ENCODE data around the gene MEGF11. TPM values are rescaled to one million over a fixed set of nuclear protein-coding genes. Genes with fewer than 3 reads are reported as not detected.

The MEGF11 gene
- total RNA-seq, 4 donors from 2014 or later, result 0.76 TPM; not detected in 3

GRCh38 chr15:66075947-66076346 is 177.6 kb downstream of the MEGF11 start:
- Histone ChIP-seq H3K9me3 (no peaks in the 10 kb centered on the region), H3K36me3 (no peaks in the 10 kb centered on the region), H3K27ac (no peak overlapping the region), H3K4me1 (no peaks in the 10 kb centered on the region), H3K27me3 (no peaks in the 10 kb centered on the region), H3K4me3 (no peak overlapping the region)
- intact Hi-C loops (cut with DNase I; ENCODE audit: low total_unique reads), result no loop called here
- no peak for TF ChIP-seq CTCF (IDR thresholded peaks at IDR 0.05)
- no peak for DNase-seq

DNA sequence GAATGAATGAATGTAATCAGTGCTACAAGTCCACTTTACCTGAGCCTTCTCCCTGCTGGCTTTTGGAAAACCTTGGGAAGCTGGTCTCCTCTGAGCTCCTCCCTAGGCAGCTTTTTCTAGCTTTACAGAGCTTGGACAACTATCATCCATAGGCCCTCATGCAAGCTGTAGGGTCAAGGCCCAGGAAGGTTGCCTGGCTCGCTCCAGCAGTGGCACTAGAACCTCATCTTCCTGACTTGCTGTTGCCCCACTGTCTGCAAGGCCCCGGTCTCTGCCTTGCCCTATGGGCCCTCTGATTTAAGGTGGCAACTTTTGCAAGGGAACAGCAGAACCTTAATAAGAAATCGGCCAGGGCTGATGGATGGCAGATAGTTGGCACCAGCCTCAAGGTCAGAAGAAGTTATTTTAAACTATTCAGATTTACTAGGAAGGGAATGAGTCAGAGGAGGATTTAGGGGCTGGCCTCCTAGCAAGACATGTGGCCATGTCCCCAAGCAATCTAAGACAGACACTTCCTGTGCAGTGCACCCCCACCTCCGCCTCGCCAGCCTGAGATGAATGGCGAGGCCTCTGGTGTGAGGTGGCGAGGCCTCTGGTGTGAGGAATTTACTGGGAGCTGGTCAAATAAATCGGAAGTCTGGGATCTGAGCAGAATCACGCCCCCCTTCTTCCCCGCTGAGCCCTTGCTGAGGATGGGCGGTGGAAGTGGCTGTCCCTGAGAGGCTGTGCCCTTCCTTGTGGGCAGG is 180.8 kb downstream of the MEGF11 start:
- TF ChIP-seq CTCF (IDR thresholded peaks at IDR 0.05) (no peak), POLR2A (IDR thresholded peaks at IDR 0.05) (no peak)

GRCh38 chr15:66071921-66072295 is 181.6 kb downstream of the MEGF11 start:
- no peak for DNase-seq
- Histone ChIP-seq H3K9me3 (no peaks in the 10 kb centered on the region), H3K4me1 (no peaks in the 10 kb centered on the region), H3K4me3 (no peak overlapping the region), H3K27ac (no peak overlapping the region), H3K27me3 (no peaks in the 10 kb centered on the region), H3K36me3 (no peaks in the 10 kb centered on the region)
- intact Hi-C loops (cut with DNase I; ENCODE audit: low total_unique reads), result no loop called here
- TF ChIP-seq CTCF (IDR thresholded peaks at IDR 0.05) (no peak), POLR2A (IDR thresholded peaks at IDR 0.05) (no peak)

More for the DNA sequence above, 180.8 kb downstream of the MEGF11 start:
- Histone ChIP-seq H3K4me1 (no peaks in the 10 kb centered on the region), H3K9me3 (no peaks in the 10 kb centered on the region), H3K27me3 (no peaks in the 10 kb centered on the region), H3K27ac (no peak overlapping the region), H3K4me3 (no peak overlapping the region), H3K36me3 (no peaks in the 10 kb centered on the region)
- intact Hi-C loops (cut with DNase I; ENCODE audit: low total_unique reads), result no loop called here
- no peak for DNase-seq

DNA sequence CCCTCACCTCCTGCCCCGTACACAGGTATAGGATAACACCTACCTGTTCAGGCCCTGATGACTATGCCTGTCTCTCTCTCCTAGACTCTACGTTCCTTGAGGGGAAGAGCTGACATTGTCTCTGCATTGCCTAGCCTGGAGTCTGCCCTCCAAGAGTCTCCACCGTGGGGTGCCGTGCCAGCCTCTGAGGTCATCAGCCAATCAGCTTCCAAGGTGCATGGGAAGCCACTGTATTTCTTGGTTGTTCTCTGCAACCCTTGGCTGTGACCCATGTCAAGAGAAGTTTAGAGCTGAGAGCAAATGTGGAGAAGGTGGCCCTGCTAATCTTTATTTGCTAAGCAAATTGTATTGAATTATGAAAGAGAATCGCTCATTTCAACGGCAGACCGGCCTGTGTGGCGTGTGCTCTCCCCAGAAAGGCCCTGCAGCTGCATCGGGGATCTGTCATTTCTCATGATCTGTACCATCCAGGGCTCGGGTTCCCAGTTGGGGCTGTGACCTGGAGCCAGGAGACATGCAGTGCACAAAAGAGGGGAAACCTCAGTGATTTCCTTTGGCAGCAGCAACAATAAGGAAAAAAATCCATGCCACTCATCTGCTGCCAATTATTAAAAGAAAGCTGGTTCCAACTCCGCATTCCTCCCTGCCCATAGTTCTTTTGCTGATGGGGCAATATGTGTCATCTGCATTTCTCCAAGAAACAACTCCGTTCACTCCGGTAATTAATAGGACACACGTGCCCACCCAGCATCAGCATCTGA is 182.2 kb downstream of the MEGF11 start:
- no peaks in the 10 kb centered on the region for H3K27me3 ChIP-seq
- no peak for DNase-seq
- no peaks in the 10 kb centered on the region for H3K9me3 ChIP-seq
- intact Hi-C loops (cut with DNase I; ENCODE audit: low total_unique reads), result no loop called here
- TF ChIP-seq POLR2A (IDR thresholded peaks at IDR 0.05) (no peak), CTCF (IDR thresholded peaks at IDR 0.05) (no peak)
- H3K4me1 ChIP-seq, result no peaks in the 10 kb centered on the region
- no peaks in the 10 kb centered on the region for H3K36me3 ChIP-seq
- H3K4me3 ChIP-seq, result no peak overlapping the region
- H3K27ac ChIP-seq, result no peak overlapping the region

GRCh38 chr15:66070220-66070934 is 183.2 kb downstream of the MEGF11 start:
- Histone ChIP-seq H3K4me1 (no peaks in the 10 kb centered on the region), H3K36me3 (no peaks in the 10 kb centered on the region), H3K9me3 (no peaks in the 10 kb centered on the region), H3K27ac (no peak overlapping the region), H3K27me3 (no peaks in the 10 kb centered on the region), H3K4me3 (no peak overlapping the region)
- intact Hi-C loops (cut with DNase I; ENCODE audit: low total_unique reads), result no loop called here
- TF ChIP-seq POLR2A (IDR thresholded peaks at IDR 0.05) (no peak), CTCF (IDR thresholded peaks at IDR 0.05) (no peak)
- no peak for DNase-seq

Measured in uterus (tissue), 4 donors.